Embryonic facial prominence (tissue), 1 donor: ENCODE data around the gene BRD4.

Experiments used
- DNase-seq: peaks from one replicate; pipeline ENCODE4 v3.0.0-alpha.2; 2016; ENCODE audit errors: extremely low spot score

The BRD4 gene

DNA sequence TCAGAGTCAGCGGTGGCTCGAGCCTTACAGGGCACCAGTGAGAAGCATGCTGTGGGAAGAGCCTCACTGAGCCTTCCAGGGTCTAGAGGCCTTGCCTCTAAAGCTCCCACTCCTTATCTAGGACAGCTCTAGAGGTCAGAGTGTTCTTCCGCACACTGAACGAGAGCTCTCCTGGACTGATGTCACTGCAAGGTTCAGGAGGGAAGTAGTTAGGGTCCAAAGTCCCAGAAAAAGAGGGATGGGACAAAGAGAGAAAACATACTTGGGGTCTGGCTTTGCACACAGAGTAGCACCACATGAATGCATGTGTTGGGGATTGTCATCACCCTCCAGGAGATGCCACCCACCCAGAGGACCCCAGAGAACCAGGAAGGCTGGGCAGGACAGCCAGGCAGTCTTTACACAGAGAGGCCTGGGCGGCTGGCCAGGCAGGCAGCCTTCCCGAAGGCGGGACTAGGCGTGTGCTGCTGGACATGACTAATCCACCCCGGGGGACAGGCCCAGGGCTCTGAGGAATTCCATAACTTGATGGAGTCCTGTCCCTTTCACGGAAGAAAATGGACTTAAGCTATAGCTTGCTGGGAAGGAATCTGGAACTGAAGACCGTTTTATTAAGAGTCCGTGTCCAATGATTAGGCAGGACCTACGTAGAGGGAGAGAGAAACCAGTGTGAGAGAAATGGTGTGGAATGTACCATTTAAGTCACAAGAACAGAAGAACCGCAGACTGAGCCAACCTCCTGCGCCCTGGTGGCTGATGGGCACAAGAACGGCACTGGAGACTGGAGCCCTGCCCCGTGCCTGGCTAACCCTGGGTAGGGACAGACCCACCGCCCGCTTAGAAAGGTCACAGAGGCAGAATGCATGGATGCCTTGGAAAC, 83.5 kb downstream of the BRD4 start:
- no peak for DNase-seq

DNA sequence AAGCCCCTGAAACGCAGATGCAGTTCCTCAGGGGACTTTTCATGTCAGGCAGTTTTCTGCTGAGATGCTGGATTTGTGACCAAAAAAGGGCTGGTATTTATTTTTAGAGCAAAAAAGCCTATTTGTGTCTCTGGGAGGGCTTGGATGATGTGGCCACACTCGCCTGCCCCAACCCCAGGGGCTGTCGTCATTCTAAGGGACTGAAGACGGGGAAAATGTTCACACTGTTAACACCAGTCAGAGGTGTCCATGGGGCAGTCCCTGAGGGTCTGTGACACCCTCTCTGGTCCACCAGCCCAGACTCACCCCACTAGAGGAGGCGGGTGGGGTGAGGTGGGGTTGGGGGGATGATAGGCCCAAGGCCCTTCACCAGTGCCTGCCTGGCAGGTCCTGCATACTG, 84.2 kb downstream of the BRD4 start:
- DNase-seq: no peak

DNA sequence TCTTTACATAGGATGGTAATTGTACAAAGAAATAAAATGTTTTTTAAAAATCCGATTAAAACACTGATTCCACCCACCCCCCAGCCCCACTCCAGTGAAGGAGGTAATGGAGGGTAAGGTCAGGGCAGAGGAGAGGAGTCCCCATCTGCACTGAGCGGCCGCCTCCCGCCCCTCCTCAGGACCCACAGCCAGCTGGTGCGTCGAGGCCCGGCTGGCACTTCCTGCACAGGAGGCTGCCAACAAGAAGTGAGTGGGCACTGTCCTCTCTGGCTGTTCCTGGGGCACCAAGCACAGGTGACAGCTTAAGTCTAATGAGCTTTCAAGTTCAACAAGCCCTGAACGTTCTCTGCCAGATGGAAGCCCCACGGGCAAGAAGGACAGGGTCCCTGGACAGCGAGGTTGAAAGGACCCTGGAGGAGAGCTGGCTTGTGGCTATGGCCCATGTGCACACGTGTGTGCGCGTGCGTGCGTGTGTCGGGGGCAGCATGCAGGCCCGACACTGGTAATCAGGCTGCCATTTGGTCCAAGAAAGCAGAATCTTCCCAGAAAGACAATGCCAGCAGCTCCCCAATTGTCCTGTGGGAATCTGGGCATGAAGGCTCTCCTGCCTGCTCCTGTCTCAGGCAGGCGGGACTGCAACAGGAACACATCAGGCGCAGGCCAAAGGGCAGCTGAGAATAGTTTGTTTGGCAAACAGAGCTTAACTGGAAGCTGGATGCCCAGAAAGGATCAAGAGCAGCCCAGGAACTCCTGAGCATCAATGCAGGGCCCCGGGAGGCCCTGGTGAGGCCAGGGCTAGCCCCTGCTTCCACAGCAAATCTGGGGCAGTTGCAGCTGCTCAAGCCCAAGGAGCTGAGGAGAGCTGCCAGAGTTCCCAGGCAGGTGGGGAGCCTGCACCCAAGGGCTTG, 85.0 kb downstream of the BRD4 start:
- DNase-seq: no peak

DNA sequence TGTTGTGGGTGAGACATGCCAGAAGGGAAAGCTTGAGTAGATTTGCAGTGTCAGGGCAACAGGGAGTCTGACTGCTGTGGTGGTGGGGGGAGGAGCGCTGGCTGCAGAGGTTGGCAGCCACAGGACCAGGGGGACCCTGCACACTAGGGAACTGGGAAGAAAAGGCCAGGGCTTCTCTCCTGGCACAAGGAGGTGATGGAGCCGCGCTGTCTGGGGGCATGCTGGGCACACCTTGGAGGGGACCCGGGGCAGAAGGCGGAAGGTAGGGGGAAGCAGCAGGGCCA, 86.2 kb downstream of the BRD4 start:
- no peak for DNase-seq

DNA sequence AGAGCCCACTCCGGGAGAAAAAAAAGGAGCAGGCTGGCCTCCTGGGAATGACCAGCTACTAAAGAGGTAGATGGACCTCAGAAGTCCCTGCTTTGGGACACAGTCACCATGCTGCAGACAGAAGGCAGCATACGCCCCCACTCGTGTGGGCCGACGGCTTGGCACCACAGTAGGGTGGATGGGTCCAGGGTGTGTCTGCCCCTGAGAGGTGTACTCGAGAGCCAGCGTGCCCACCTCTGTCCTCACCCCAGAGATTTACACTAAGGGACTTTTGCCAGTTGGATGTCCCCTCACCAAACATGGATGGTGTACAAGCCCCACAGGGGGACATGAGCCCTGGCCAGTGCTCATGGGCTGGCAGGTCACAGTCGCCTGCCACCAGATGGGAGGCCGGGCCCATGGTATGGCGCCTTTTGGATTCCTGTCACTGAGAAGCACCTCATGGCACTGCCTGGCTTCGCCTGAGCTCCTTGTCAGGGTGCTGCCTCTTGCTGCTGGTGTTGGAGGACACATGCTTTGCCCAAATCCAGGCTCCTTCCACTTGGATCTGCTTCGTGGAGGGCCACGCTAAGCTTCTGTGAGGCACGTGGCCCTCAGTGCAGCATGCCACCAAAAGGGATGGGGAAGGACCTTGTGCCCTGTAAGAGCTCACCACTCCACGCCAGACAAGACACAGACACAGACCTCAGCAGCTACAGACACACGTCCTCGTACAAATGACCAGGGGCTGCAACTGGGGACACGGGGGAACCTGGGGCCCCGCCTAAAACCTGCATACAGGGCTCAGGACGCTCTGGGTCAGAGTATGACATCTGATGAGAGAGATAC, 86.8 kb downstream of the BRD4 start:
- DNase-seq: no peak

DNA sequence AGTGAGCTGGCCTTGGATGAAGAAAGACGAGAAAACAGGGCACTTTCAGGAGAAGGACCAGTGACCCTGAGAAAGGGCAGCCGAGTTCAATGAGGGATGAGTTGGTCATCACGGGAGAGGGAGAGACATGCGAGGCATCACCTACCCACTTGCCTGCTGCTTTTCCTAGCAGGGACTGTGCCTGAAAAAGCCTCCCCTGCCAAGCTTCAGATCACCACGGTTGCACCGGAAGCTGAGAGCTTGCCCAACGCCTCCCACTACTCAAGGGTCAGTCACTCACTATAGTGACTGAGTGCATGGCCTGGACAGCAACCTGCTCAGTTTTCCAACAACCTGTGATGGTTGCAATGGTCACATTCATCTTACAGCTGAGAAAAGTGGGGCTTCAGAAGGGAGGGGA, 87.5 kb downstream of the BRD4 start:
- DNase-seq: no peak

DNA sequence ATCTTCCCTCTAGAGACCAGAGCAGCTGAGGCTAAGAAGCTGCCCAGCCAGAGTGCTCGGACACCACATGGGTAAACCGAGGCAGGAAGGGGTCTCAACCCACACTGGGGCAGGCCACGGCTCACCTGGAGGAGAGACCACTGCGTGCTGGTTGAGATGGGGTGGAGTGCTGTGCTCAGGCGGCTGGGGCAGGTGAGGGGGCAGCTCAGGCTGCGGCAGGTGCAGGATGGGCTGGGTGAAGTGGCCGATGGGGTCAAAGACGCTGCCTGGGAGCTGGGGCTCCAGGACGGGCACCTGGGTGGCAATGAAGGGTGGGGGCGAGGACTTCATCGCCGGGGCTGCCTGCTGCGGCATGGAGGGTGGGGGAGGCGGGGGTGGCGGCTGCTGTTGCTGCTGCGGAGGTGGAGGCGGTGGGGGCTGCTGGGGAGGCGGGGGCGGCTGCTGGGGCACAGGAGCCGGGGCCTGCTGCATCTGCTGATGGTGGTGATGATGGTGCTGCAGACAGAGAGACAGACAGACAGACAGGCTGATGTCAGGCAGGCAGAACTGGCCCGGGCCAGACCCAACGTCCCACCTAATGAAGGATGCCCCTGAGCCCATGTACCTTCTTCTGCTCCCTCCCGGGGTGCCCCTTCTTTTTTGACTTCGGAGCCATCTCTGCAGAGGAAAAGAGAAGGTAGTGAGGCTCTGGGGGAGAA, 88.1 kb downstream of the BRD4 start:
- DNase-seq: no peak

DNA sequence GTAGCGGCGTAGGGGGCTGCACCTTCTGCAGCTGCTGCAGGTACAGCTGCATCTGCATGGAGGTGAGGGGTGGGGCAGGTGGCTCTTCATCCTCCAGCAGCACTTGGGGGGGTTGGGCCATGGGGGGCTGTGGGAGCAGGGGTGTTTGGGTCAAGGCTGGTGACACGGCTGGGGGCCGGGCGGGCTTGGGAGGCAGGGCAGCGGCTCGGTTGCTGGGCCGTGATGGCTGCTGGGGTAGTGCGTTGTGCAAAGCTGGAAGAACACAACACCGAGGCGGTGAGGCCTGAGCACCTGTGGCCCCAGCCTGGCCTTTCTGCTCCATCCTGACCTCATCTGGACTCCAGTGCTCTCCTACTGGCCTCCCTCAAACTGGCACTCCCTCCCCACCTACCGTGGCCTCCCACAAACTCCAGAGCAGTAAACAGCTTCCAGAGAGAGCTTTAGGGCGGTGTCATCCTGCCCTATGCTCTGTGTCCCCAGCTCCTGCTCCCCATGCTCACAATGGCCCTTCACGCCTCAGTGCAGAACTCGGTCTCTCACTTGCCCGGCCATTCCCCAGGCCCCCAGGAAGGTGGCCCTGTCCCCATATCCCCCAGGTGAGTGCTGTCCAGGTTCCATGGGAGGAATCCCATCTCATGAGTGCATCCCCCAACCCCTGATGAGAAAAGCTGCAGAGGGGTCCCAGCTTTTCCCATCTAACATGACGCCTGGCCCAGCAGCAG, 88.9 kb downstream of the BRD4 start:
- no peak for DNase-seq

DNA sequence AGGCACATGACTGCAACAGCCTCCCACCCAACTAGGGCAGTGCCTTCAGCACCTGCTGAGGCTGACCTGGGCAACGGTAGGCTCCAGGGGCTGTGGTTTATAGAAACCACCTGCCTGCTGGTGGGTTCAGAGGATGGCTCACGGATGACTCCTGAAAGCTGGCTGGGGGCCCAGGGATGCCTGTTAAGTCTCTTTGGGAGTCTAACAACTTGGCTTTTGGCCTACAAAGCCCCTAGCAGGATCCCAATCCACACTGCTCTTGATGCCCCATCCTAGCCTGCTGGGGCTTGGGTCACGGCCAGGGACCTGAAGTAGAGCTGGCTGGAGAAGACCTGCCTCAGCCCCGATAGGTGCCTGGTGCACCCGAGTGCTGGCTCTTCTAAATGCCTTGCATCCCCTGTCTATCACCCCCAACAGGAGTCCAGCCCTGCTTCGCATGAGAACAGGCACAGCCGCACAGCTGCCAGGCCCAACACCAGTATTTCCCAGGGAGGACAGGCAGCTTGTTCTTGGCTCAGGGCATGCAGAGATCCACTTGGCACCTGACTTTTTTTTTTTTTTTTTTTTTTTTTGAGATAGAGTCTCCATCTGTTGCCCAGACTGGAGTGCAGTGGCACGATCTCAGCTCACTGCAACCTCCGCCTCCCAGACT, 91.0 kb downstream of the BRD4 start:
- DNase-seq: no peak

DNA sequence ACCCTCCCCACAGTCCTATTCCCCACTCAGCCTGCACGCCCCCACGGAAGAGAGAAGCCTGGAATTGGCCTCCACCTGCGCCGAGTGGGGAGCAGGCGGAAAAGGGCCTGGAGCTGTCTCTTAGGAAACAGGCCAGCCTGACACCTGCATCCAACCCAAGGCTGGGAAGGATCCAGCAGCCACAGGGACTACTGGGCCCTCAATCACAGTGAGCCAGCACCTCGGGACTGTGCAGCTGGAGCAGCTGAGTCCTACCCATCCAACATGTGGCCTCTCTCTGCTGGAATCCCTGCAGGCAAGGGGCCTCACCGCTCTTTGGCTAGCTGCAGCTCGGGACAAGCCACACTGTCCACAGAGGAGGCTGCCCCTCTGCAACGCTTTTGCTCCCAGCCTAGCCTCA, 91.8 kb downstream of the BRD4 start:
- DNase-seq: no peak

DNA sequence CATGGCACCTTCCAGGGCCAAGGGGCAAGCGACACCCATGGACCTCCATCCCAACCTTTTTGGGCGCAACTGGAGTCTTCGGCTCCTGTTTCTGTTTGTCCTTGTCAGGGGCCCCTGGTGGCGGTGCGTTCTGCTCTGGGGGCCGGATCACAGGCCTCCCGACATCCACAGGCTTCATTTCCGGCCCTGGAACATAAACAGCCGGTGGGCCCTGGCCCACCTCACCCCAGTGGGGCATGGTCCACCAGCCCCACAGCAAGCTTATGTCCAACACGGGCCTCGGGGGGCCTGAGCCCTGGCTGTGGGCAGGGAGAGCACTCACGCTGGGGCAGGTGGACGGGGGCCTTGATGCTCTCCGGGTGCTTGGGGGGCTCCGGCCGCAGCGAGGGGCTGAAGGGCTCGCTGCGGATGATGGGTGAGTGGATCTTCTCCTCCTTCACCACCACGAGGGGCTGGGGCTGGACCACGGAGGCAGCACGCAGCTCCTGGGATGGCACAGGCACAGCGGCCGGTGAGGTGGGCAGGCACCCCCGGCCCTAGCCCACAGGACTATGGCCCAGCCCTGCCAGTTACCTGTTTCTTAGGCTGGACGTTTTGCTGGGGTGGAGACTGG, 92.9 kb downstream of the BRD4 start:
- DNase-seq: no peak

DNA sequence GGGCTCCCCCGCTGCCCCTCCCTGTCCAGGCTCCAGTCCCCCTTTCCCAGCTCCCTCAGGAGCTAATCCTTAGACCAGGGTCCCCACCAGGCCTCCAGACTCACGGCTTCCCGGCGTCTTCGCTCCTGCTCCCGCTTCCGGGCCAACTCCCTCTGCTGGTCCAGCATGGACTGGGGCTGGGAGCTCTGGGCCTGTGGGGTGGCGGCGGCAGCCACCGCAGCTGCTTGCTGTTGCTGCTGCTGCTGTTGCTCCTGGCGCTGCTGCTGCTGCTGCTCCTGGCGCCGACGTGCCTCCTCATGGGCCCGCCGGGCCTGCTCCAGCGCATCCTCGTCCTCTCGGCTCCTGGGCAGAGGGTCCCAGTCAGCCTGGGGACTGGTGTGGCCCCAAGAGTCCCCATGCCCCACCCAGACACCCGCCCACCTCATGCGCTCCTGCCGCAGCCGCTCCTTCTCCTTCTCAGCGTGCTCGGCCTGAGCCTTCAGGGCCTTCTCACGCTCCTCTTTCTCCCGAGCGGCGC, 93.6 kb downstream of the BRD4 start:
- no peak for DNase-seq

DNA sequence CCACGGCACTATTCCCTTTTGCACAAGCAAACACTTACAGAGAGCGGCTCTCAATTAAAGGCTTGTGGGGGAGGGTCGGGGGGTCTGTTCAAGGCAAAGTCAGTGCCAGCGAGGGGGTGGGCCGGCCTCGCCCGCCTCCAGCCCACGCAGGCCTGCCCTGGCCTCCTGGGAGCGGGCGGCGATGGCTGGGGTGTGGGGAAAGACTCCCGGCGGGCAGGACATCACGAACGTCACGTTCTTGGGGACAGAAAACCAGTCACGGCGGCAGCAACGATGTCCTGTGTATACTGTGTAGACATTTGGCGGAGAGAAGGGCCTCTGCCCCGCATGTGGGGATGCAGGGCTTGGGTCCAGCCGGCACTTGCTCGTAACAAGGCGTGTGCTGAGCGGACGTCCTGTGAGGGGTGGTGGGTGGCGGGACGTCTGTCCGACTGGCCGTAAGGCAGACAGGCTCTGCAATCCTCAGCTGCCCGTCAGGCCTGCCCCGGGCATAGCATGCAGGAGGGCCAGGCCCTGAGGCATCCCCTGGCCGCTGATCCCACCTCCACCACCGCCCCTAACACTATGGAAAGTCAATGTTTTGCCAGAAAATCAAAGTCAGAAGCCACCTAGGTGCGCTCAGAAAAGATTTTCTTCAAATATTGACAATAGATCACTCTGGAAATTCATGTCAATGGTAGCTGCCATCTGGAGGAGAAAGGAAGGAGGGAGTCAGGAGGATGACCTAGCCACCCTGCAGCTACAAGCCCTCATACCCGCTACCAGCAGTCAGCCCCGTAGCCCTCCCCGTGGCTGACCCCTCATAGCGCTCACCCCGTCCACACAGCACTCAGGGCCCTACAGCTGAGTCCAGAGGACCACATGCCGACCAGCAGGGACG, 94.3 kb downstream of the BRD4 start:
- DNase-seq: no peak

DNA sequence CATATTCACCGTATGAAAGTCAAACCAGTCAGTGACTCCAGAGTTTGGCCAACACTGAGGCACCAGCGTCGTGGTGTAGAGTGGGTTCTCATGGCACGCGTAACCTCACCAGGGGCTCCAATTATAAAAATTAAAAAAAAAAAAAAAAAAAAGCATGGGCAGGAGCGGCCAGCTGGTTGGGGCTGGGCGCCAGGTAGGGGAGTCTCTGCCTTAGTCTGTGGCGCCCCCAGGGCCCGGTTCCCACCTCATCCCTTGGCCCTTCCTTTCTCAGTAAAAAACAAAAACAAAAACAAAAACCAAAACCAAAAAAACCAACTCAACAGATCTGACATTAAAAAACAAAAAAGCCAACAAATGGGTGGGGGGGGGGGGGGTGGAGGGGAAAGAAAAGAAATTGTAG, 95.5 kb downstream of the BRD4 start:
- DNase-seq: no peak

DNA sequence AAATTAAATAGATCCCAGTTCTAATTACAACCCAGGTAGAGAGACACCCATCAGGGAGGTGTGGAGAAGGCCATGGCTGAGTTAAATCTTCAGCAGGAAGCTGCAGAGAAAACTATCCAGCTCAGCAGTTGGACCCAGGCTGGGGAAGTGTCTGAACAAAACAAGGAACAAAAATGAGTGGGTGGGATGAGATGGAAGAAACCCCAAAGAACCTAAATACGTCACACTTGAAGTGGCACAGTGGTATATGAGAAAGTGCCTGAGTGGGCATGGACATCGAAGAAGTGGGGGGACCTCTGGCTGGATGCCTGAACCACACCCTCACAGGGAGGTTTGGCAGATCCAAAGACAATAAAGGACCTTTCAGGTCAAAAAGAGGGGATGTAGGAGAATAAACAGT, 96.6 kb downstream of the BRD4 start:
- no peak for DNase-seq

DNA sequence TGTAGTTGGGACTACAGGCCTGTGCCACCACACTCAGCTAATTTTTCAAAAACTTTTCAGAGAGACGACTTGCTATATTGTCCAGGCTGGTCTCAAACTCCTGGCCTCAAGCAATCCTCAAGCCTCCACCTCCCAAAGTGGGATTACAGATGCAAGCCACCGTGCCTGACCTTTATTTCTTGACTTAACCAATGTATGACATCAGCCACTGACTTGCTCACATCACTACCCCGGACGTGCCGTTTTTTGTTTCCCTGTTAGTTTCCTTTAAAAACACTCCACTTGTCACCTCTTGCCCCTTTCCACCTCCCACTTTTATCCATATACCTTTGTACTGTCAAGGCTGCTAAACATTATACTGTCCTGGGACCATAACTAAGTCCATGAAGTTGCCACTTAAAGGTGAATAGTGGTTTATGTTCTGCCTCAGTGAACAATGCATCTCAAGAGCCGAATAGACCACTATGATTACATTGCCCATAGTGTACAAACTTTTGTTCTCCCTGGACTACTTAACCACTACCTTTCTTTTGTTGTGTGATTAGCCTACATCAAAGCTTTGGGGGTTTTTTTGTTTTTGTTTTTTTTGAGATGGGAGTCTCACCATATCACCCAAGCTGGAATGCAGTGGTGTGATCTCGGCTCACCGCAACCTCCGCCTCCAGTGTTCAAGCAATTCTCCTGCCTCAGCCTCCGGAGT, 97.8 kb downstream of the BRD4 start:
- DNase-seq: no peak

DNA sequence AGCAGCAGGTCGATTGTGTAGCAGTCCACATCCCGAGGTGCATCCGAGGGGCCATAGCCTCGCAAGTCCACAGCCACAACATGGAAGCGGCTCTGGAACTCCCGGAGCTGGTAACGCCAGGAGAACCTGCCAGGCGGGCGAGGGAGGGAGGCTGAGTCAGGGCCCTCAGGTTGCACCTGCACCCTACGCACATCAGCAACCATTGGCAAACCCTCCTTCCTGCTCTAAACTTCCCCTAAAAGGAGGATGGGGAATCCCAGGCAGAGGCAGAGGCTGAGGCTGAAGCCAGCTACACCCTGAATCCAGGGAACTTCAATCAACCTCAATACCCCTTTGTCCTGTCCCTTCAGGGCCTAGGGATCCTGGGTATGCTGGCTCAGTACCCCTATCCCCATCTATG, 101.1 kb downstream of the BRD4 start:
- no peak for DNase-seq

DNA sequence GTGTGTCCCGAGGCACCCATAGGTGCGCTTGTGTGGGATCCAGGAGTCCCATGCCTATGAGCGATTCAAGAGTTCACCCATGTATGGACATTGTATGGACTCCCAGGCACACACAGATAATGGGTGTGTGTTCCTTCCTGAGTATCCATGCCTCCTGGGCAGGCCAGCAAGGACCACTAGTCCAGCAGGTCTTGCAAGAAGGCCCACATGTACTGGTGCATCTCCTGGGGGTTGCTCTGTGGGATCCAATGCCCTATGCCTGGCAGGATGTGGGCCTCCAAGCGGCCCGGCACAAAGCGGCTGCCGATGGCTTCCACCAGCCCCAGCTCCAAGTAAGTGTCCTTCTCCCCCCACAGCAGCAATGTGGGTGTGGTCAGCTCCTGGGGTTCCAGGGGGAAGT, 105.1 kb downstream of the BRD4 start:
- DNase-seq: no peak
